HCT116 (cell line): Measurements from ENCODE around the gene PRR35.

Experiments
- CEBPB ChIP-seq: IDR thresholded peaks from 2 replicates; pipeline ENCODE4 v1.6.1; 2012; ENCODE audit warnings: low read depth
- CTCF ChIP-seq, 3 experiments: fragments of 200-600 bp in 1 of 3; sonication (generic) in 1 of 3; IDR thresholded peaks in 2 of 3; conservative IDR thresholded peaks in 1 of 3; 2 replicates each; pipeline ENCODE4 v1.5.1; 2012 to 2017; ENCODE audit warnings: low read depth in 2 of 3, low read length in 2 of 3, antibody characterized with exemption in 1 of 3, borderline replicate concordance in 1 of 3, control low read depth in 1 of 3, mild to moderate bottlenecking in 1 of 3, mixed read lengths in 1 of 3, mixed run types in 1 of 3, moderate library complexity in 1 of 3; ENCODE audit not compliant: insufficient read depth in 1 of 3
- JUND ChIP-seq: IDR thresholded peaks from 2 replicates; pipeline ENCODE4 v1.6.1; 2012
- MAX ChIP-seq: IDR thresholded peaks from 2 replicates; pipeline ENCODE4 v1.6.1; 2012
- RAD21 ChIP-seq: IDR thresholded peaks from 2 replicates; pipeline ENCODE4 v1.6.1; 2012; ENCODE audit warnings: low read depth, mild to moderate bottlenecking

- 0 out of 6 replicates have a peak, but pooled peaks of 1 of the 3 experiments have one; percentile 14 for TF ChIP-seq CTCF (IDR thresholded peaks at IDR 0.05 in 2 of 3, conservative IDR thresholded peaks at IDR 0.05 in 1 of 3; ENCODE audit: borderline replicate concordance in 1 of 3, insufficient read depth in 1 of 3, low read depth in 2 of 3, low read length in 2 of 3)
- TF ChIP-seq CEBPB, result no peak
- TF ChIP-seq RAD21, result no peak
- peak; percentile 34; the same call in 1 of the 2 replicates for TF ChIP-seq MAX
- no peak for TF ChIP-seq JUND
Observed at GRCh38 chr16:585351-585750, 25.2 kb downstream of the PRR35 start.
